ENCODE results near the gene NFE2L3.
"Not testable (repeated sequence)": the region's sequence is repeated elsewhere in the genome, so short reads cannot be mapped to it uniquely, and the experiment has no call there.

Gene NFE2L3

DNA sequence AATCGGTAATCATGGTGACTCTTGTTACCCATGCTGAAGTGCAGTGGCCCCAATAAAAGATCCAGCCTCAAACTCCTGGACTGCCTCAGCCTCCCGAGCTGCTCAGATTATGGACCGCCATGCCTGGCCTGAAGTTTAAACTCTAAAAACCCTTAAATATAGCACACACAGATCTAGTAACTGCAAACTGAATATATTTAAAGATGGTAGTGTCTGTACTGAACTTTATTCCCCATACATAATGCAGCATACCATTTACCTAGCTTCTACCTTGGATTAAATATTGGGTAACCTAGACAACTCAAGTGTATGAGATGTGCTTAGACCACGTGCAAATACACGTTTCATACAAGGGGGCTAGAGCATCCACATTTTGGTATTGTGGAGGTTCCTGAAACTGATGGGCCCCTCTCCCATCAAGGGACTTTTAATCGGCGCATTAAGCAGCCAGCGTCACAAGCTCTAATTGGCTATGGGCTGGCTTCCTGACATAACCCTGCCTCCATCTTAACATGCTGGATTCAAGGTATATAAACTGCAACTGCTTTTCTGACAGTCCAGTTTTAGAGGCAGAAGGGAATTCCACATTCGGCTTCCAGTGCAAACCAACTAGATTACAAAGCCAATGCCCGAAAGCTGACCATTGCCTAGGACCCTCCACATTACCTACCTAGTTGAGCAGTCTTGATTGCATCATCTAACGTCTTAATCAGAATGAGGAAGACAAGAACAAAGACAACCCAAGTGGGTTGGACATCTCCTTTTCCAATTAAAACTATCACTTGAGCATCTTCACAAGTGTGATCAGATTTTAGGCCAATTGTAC is 35.6 kb downstream of the NFE2L3 start:
- no peak for DNase-seq

GRCh38 chr7:26188206-26188956 is 36.4 kb downstream of the NFE2L3 start:
- DNase-seq, result no peak

DNA sequence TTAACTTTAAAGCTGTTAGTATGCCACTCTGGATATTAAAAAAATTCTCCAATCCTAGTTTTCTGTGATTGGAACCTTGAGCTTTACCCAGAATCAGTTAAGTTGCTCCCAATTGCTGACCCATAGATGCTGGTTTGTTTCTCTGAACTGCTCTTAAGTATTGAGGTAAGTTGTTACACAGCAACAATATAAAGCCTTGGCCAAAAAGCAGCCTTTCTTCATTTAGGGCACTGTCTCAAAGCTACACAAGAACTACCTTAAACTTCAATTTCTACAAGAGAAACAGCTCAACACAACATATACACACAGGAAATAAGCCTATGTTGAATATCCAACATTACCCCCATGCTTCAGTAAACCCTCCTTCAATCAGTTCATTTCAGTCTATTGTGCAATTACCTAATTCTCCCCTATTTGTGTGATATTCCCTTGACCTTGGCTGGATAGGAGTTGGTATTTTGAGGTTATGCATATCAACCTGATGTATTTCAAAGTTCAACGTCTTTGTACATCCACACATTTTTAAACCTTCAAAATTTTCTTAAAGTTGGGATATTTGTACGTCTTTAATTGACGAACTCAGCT is 37.1 kb downstream of the NFE2L3 start:
- DNase-seq, result no peak

GRCh38 chr7:26189697-26190096 is 37.7 kb downstream of the NFE2L3 start:
- DNase-seq, result no peak

GRCh38 chr7:26190417-26190869 is 38.4 kb downstream of the NFE2L3 start:
- DNase-seq, result no peak

GRCh38 chr7:26191233-26191973 is 39.4 kb downstream of the NFE2L3 start:
- DNase-seq, result no peak

DNA sequence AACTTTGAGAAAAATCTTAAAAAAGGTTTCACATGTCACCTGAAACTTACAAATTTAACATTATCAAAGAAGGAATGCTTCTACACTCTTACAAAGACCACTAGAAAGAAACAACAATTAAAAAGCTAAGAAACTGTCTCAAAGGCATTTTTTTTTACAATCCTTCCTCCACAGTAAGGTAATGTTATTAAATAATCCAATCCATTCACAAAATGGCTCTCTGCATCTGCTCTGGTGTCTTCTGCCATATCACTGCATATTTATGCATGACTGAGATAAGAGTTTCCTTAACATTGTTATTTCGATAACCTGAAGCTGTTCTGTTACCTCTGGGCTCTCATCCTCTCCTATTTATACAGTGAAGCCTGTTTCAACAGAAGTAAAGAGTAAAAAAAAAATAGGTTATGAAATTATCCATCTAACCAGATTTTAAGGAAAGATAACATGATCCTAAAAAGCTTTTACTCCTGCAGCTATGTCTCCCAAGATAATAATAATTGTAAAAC is 40.0 kb downstream of the NFE2L3 start:
- DNase-seq, result no peak

- no peak for DNase-seq
Observed at GRCh38 chr7:26192485-26193087, 40.6 kb downstream of the NFE2L3 start.

GRCh38 chr7:26193432-26194207 is 41.6 kb downstream of the NFE2L3 start:
- no peak for DNase-seq

DNA sequence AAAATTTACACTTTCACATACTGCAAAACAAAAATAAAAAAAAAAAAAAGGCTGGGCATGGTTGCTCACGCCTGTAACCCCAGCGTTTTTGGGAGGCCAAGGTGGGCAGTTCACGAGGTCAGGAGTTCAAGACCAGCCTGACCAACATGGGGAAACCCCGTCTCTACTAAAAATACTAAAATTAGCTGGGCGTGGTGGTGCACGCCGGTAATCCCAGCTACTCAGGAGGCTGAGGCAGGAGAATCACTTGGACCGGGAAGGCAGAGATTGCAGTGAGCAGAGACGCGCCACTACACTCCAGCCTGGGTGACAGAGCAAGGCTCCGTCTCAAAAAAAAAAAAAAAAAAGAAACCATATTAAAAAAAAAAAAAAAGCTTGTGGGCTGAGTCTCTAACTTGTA is 42.8 kb downstream of the NFE2L3 start:
- DNase-seq, result not testable (repeated sequence)

GRCh38 chr7:26195182-26195581 is 43.2 kb downstream of the NFE2L3 start:
- no peak for DNase-seq

GRCh38 chr7:26195867-26196657 is 44.1 kb downstream of the NFE2L3 start:
- DNase-seq, result no peak

DNA sequence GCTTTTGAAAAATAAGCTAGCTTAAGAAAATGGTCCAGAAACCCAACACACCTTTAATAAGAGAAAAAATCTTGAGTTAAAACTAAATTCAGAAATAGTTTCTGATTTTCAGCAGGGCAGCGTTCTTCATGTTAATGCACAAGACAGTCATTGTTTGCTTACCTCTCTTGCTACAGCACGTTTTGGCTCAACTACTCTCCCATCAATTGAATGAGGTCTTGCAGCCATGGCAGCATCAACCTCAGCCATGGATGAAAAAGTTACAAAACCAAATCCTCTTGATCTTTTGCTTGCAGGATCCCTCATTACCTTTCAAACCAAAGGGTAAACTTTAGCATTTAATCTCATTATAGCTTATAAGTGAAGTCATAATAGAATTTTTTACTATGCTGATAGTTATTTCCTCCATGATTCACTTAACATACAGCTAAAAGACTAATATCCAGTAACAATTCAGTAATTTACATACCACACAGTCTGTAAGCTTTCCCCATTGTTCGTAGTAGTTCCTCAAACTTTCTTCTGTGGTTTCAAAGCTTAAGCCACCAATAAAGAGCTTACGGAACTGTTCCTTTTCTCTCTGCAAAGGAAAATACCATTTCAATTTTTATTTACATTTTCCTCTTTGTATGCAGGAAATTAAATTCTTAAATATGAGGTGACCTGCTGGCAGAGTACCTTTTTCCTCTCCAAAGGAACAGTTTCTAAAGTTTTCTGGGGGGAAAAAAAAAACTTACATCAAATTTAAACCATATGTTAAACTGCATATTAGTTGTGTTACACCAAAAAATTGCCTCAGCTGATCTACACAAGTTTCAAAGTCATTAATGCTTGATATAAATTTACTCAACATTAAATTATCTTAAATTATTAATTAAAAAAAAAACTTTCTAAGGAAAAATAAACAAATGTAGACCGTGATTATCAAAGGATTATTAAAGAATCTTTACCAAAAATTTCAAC is 45.4 kb downstream of the NFE2L3 start:
- DNase-seq, result no peak

DNA sequence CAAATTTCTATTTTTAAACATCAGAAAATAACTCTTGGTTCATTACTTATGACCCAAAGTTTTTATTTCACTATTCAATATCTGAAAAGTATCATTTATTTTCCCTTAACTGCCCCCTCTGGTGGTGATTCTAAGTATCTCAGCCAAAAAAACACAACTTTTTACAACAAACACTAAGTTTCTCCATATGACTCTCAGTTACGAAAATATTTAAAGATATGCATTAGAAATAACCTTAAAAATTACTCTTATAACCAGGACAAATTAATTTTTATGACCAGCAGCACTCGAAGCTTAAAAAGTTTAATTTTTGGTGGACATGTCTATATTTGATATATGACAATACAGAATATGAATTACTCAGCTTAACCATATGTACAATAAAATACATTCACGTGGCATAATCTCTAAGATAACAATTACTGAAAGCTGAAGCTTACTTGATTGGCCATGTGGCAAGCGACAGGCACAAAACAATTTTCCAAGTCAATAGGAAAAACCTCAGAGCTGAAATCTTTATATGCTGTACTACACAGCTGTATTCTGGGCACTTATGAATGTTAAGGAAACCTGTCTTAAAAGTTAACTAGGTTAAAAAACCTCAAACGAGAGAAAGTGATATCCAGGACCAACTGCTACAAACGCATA is 46.3 kb downstream of the NFE2L3 start:
- DNase-seq, result no peak

GRCh38 chr7:26198781-26199169 is 46.8 kb downstream of the NFE2L3 start:
- no peak for DNase-seq

DNA sequence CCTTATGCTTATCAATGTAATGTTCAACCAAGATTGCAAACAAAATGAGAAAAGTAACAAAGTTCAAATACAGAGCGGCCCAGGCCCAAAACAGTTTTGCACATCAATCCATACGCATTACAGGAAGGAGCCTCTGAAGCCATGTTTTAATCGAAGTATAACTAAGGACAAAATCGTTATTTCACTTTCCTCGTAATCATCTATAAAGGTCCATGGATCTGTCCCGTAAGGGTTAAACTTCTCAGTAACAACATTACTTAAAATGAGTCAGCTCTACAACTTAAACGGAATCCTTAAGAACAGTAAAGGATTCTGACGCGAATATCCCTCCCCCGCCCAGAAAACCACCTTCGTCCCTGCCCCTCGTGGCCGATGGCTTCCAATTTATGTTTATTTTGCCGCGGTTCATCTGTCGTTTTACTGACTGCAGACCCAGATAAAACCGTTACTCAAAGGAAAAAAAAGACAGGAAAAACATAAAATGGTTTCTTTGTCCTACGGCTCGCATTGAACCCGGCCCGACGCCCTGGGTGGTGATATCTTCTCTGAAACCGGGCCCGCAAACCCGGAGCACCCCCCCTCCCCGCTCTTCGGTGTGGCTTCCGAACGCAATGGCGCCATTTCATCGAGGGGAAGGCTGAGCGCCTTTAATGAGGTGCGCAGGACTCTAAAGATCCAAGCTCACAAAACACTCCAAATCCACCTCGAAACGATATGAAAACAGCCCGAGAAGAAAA is 47.5 kb downstream of the NFE2L3 start:
- peak; percentile 63 to 69 for DNase-seq

DNA sequence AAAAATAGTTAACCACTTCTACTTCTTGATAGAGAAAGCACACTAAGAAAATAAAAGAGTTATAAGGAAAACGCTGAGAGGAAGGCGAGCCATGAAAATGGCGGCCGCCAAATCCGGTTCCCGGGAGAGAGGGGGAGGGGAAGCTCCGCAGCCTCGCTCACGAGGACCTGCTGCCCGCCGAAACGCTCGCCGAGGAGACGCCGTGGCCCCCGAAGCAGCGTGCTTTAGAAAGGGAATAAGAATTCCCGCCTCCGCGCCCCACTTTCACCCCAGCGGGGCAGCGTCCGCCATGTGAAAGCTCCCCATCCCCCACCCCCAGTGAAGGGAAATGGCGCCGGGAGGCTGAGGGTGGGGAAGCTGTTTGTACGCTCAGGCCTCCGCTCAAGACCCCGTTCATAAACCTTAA is 48.0 kb downstream of the NFE2L3 start:
- DNase-seq, result peak; percentile 65 to 69

Measured in activated CD4-positive, alpha-beta T cell treated with anti-CD3 and anti-CD28 coated beads, Interleukin-2, amount 50 U/mL, for 4 hours (primary cell).